PC-9 (cell line): ENCODE measurements around the gene CYS1. TPM values are rescaled to one million over a fixed set of nuclear protein-coding genes. Genes with fewer than 3 reads are reported as not detected.
A peak's percentile ranks its signal among the peaks of the same experiment; 100 is the strongest.

Source experiments
- BruUV-seq: library from RNA; stranded (reverse); fragments of 400-500 nt; replicated peaks from 2 replicates; lab custom pipeline; 2021; lab: Mats Ljungman, UMichigan
- CTCF ChIA-PET: fragments of 300-600 bp; sonication (Branson Sonifier 250); formaldehyde crosslinking; loops from one replicate; lab custom pipeline; 2022; ENCODE audit warnings: antibody characterized with exemption; lab: Charles Lee
- POLR2A ChIA-PET: fragments of 300-600 bp; sonication (Branson Sonifier 250); formaldehyde crosslinking; loops from one replicate; lab custom pipeline; 2022; ENCODE audit warnings: antibody characterized with exemption; ENCODE audit not compliant: unreplicated experiment; lab: Charles Lee
- DNase-seq, 2 experiments: peaks; one replicate each; pipeline versions ENCODE4 v3.0.0 to v3.0.0-alpha.2; 2015 to 2022; ENCODE audit warnings: mixed read lengths in 1 of 2
- H2AFZ ChIP-seq: fragments of 200-600 bp; sonication (generic); 2 replicates; pipeline ENCODE4 v1.8.1; 2017; ENCODE audit warnings: antibody characterized with exemption
- H3F3A ChIP-seq: fragments of 200-600 bp; sonication (generic); 2 replicates; pipeline ENCODE4 v1.8.1; 2017; ENCODE audit warnings: antibody characterized with exemption, mild to moderate bottlenecking, low read depth; ENCODE audit not compliant: insufficient read depth
- H3K27ac ChIP-seq: fragments of 200-600 bp; sonication (generic); 2 replicates; pipeline ENCODE4 v1.6.1; 2016; ENCODE audit warnings: mixed run types
- H3K27me3 ChIP-seq: fragments of 200-600 bp; sonication (generic); 2 replicates; pipeline ENCODE4 v1.6.1; 2016; ENCODE audit warnings: low read depth, mixed run types; ENCODE audit not compliant: insufficient read depth
- H3K36me3 ChIP-seq: fragments of 200-600 bp; sonication (generic); 2 replicates; pipeline ENCODE4 v1.6.1; 2016; ENCODE audit warnings: low read depth, mixed run types
- H3K4me1 ChIP-seq: fragments of 200-600 bp; sonication (generic); replicated peaks from 2 replicates; pipeline ENCODE4 v1.6.1; 2016; ENCODE audit warnings: mixed run types; ENCODE audit not compliant: insufficient read depth
- H3K4me2 ChIP-seq: fragments of 200-600 bp; sonication (generic); 2 replicates; pipeline ENCODE4 v1.6.1; 2017; ENCODE audit warnings: mixed run types
- H3K4me3 ChIP-seq: fragments of 200-600 bp; sonication (generic); 2 replicates; pipeline ENCODE4 v1.6.1; 2016; ENCODE audit warnings: mixed run types
- H3K79me2 ChIP-seq: fragments of 200-600 bp; sonication (generic); 2 replicates; pipeline ENCODE4 v1.6.1; 2017; ENCODE audit warnings: low read depth, mixed run types
- H3K9me2 ChIP-seq: fragments of 200-600 bp; sonication (generic); 2 replicates; pipeline ENCODE4 v1.8.1; 2017; ENCODE audit warnings: mild to moderate bottlenecking; ENCODE audit not compliant: insufficient read depth
- H3K9me3 ChIP-seq: fragments of 200-600 bp; sonication (generic); 2 replicates; pipeline ENCODE4 v1.8.1; 2016; ENCODE audit warnings: low read depth; ENCODE audit not compliant: insufficient read depth
- H4K20me1 ChIP-seq: fragments of 200-600 bp; sonication (generic); 2 replicates; pipeline ENCODE4 v1.8.1; 2017; ENCODE audit not compliant: insufficient read depth
- EZH2 ChIP-seq: fragments of 200-600 bp; sonication (generic); IDR thresholded peaks from 2 replicates; pipeline ENCODE4 v1.8.0; 2017; ENCODE audit warnings: antibody characterized with exemption, low read depth
- intact Hi-C: fragments of 100-400 bp; cut with micrococcal nuclease; formaldehyde crosslinking; loops from one replicate; pipeline ENCODE4 v1.10.0; 2022; ENCODE audit not compliant: unreplicated experiment
- total RNA-seq: library from RNA; stranded (reverse); gene quantifications from 2 replicates; pipeline ENCODE4 v1.2.3, GENCODE V29; 2021
- TF ChIP-seq, protein P1 (sequence below): fragments of 200-600 bp; sonication (generic); conservative IDR thresholded peaks from 2 replicates; pipeline ENCODE4 v1.6.1; 2017; ENCODE audit warnings: mixed run types, antibody characterized with exemption, mild to moderate bottlenecking, moderate library complexity

CYS1 gene
- total RNA-seq, 1 experiment from 2014 or later, result 0.61 TPM

GRCh38 chr2:10042301-10043161 is 37.7 kb downstream of the CYS1 start:
- POLR2A ChIA-PET, result no interaction called here
- intact Hi-C loops, result loop anchor here (1.0 kb wide), 1 partner anchor 101 kb away; no protein-coding TSS in a partner anchor
- no peaks in the 10 kb centered on the region for H3K27me3 ChIP-seq
- H3K4me2 ChIP-seq, result peak overlapping the region; percentile 63
- no peaks in the 10 kb centered on the region for H3K9me2 ChIP-seq
- CTCF ChIA-PET, result no interaction called here
- H4K20me1 ChIP-seq, result peaks cover 22% of the 10 kb centered on the region
- H3F3A ChIP-seq, result peaks cover 36% of the 10 kb centered on the region; the same call in 1 of the 2 replicates
- no peaks in the 10 kb centered on the region for H3K36me3 ChIP-seq
- H2AFZ ChIP-seq, result peak overlapping the region; percentile 70; the same call in 1 of the 2 replicates
- no peak for TF ChIP-seq EZH2
- TF ChIP-seq, protein P1, sequence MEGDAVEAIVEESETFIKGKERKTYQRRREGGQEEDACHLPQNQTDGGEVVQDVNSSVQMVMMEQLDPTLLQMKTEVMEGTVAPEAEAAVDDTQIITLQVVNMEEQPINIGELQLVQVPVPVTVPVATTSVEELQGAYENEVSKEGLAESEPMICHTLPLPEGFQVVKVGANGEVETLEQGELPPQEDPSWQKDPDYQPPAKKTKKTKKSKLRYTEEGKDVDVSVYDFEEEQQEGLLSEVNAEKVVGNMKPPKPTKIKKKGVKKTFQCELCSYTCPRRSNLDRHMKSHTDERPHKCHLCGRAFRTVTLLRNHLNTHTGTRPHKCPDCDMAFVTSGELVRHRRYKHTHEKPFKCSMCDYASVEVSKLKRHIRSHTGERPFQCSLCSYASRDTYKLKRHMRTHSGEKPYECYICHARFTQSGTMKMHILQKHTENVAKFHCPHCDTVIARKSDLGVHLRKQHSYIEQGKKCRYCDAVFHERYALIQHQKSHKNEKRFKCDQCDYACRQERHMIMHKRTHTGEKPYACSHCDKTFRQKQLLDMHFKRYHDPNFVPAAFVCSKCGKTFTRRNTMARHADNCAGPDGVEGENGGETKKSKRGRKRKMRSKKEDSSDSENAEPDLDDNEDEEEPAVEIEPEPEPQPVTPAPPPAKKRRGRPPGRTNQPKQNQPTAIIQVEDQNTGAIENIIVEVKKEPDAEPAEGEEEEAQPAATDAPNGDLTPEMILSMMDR, result no peak
- BruUV-seq, result TSS peak; percentile 55
- no peaks in the 10 kb centered on the region for H3K9me3 ChIP-seq
- DNase-seq, result peak; percentile 47 to 54
- H3K79me2 ChIP-seq, result peaks cover 16% of the 10 kb centered on the region
- H3K4me3 ChIP-seq, result peak overlapping the region; percentile 46; the same call in 1 of the 2 replicates
- peak overlapping the region; percentile 37 for H3K27ac ChIP-seq
- peaks cover 5% of the 10 kb centered on the region for H3K4me1 ChIP-seq

GRCh38 chr2:10041711-10042110 is 38.5 kb downstream of the CYS1 start:
- Histone ChIP-seq H4K20me1 (peaks cover 17% of the 10 kb centered on the region), H3K9me2 (no peaks in the 10 kb centered on the region), H2AFZ (no peak overlapping the region), H3K27me3 (no peaks in the 10 kb centered on the region), H3K4me2 (no peak overlapping the region), H3K4me1 (peaks cover 5% of the 10 kb centered on the region), H3F3A (peaks cover 29% of the 10 kb centered on the region; the same call in 1 of the 2 replicates), H3K79me2 (peaks cover 16% of the 10 kb centered on the region), H3K4me3 (no peak overlapping the region), H3K27ac (no peak overlapping the region), H3K9me3 (no peaks in the 10 kb centered on the region), H3K36me3 (no peaks in the 10 kb centered on the region)
- intact Hi-C loops, result no loop called here
- ChIA-PET POLR2A (no interaction called here), CTCF (no interaction called here)
- TF ChIP-seq, protein P1, result no peak
- no peak for TF ChIP-seq EZH2
- no peak for DNase-seq
- BruUV-seq, result no TSS peak

GRCh38 chr2:10039658-10040410 is 40.4 kb downstream of the CYS1 start:
- Histone ChIP-seq H4K20me1 (peaks cover 8% of the 10 kb centered on the region), H3K36me3 (no peaks in the 10 kb centered on the region), H3K4me1 (peaks cover 5% of the 10 kb centered on the region), H2AFZ (no peak overlapping the region), H3K27me3 (no peaks in the 10 kb centered on the region), H3K9me3 (no peaks in the 10 kb centered on the region), H3K4me3 (no peak overlapping the region), H3F3A (peaks cover 12% of the 10 kb centered on the region; the same call in 1 of the 2 replicates), H3K9me2 (no peaks in the 10 kb centered on the region), H3K79me2 (peaks cover 8% of the 10 kb centered on the region), H3K27ac (no peak overlapping the region), H3K4me2 (no peak overlapping the region)
- intact Hi-C loops, result no loop called here
- ChIA-PET POLR2A (no interaction called here), CTCF (no interaction called here)
- DNase-seq, result no peak
- no TSS peak for BruUV-seq
- TF ChIP-seq, protein P1, result no peak
